LHCN-M2 (cell line): ENCODE data around the gene ATL1. TPM values are rescaled to one million over a fixed set of nuclear protein-coding genes. Genes with fewer than 3 reads are reported as not detected.

Experiments used
- DNase-seq: peaks from one replicate; pipeline ENCODE4 v3.0.0-alpha.2; 2012; ENCODE audit warnings: low read depth
- polyA plus RNA-seq: library from polyadenylated mRNA; unstranded; fragments of >200 nt; gene quantifications from one replicate; pipeline ENCODE4 v1.2.1, GENCODE V29; 2012; ENCODE audit warnings: missing spikeins
- total RNA-seq: library from RNA; depleted of rRNA; stranded (reverse); fragments of >200 nt; gene quantifications from 2 replicates; pipeline ENCODE4 v1.2.3, GENCODE V29; 2014; rRNA removed

ATL1 gene
- total RNA-seq: 12.7 and 14.9 TPM in 2 replicates
- 7.4 TPM for polyA plus RNA-seq

DNA sequence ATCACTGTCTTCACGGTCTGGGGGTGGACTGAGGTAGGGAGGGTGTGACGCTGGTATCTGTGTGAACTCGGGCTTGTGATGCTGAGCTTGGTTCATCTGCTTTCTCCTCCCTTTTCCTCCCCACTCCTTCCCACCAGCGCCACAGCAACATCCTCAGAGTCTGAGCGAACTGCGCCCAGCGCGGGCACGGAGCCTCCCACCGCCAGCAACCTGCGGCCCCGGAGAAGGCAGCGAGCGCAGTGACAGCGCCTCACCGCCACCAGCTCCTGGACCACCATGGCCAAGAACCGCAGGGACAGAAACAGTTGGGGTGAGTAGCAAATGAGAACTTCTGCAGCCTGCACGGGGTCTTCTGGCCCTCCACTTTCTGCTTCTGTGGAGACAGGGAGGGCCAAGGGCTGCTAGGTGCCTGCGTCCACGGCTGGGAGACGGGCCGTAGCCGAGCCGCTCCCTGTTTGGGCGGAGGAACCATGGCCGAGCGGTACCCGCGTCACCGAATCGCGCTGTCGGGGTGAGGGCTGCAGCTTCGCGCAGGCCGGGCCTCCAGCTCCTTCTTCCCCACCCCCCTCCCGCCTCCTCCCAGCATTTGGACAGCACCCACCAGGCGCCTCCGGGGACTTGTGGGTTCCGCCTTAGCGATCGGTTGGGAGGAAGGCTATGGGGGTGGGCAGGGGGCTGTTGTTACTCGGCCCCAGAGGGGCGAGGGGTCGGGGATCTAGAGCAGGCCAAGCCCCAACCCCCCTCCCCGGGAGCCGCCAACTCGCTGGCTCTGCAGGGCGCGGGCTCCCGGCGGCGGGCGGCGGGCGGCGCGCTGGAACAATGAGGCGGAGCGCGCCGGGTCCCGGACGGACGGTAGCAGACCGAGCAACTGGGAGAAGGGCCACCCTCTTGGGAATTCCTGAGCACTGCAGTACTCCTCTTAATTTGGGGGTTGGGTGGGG lies at the start of gene ATL1:
ATL1 (plus strand) TSS at position 156 of the 941 bp plus-strand sequence; CDS start at position 277, 121 bp downstream.
- DNase-seq: peak; percentile 79

- no peak for DNase-seq
Measured at GRCh38 chr14:50510157-50510556, 49.8 kb upstream of the ATL1 start.

GRCh38 chr14:50512463-50512862 lies 47.5 kb upstream of the ATL1 start:
- DNase-seq: no peak

GRCh38 chr14:50516091-50516490 lies 43.9 kb upstream of the ATL1 start:
- DNase-seq: no peak

DNA sequence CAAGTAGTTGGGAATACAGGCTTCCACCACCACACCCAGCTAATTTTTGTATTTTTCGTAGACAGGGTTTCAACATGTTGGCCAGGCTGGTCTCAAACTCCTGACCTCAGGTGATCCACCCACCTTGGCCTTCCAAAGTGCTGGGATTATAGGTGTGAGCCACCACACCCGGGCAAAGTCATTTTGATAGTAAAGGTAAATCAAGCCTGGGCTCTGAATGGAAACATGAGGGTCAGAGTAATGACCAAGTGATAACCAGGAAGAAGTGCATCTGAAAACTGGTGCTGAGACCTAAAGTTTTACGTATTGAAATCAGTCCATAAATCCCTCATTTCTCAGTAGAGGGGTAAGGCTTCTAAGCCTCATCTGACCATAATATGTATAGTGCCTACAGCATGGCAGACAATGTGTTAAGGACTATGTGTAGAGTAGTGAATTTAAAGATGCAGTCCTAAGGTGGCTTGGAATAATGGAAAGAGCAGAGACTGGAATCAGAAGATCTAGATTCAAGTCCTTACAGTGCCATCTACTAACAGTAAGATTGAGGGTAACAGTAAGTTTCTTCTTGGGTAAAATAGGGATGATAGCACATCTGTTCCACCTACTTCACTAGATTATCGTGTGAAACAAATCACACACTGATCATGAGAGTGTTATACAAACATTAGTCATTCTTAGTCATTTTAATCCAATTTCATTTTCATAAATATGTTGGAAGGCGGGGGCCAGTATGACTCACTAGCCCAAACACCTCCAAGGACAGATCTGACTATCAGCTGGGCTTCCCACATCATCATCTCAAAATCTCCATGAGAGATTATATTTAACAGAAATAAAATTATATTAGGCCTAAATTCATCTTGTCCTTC lies 38.8 kb upstream of the ATL1 start:
- DNase-seq: peak; percentile 93

DNA sequence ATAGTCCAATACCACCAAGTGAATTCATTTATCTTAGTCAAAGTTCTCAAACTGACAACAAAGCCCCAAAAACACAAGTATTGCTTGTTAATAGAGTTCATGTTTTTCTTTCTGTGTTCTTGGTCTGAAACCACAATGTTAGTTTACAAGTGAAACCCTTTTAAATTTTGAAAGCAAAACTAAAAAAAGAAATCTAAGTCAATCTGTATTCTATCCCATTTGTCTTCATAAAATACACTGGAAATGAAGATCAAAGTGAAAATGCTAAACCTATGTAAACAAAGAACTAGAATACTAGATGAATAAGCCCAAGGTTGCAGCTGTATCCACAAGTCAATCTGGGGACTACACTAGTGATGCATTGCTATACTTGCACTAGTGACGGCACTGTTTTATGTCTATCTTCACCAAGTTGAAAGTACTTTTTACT lies 38.0 kb upstream of the ATL1 start:
- DNase-seq: peak; percentile 66

DNA sequence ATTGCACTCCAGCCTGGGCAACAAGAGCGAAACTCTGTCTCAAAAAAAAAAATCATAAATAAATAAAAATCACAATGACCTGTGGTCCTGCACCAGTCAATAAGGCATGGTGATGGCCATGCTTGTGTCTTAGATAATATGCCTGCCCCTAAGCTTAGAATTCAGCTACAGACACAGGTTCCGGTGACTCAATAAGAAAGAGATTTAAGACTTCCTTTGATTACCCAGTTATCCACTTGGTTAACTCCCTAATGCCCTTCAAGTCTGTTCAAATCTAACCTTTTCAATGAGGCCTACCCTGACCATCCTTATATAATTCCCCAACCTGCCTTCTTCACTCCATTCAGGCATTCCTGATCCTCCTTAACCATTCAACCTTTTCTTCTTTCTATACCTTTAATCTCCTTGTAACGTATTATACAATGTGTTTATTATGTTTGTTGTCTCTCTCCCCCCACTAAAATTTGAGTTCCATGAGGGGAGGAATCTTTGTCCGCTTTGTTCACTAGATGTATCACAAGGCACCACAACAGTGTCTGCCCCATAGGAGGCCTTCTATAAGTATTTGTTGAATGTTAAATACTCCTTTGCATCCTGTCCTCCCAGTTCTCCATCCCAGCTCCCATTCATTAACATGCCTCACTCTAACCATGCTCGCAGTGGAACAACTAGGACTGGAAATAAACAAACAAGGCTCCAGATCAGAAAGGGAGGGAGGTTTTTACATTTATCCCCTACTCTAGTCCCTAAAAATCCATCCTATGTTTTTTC lies 36.5 kb upstream of the ATL1 start:
- DNase-seq: no peak

DNA sequence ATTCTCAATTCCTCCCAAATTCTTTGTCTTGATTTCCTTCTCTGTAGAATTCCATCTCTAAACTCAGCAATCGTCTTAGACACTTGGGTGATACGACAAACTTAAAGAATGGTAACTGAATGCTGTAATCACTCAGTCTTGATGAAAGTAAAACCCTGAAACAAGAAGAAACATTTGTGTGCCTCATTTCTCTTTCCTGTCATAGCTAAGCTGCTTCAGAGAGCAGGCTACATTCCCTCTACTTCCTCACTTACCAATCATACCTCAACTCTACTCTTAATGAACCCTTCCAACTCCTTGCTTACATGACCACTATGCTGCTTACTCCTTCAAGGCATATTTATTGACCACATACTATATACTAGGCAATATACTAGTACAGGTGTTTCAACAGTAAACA lies 35.9 kb upstream of the ATL1 start:
- DNase-seq: no peak

DNA sequence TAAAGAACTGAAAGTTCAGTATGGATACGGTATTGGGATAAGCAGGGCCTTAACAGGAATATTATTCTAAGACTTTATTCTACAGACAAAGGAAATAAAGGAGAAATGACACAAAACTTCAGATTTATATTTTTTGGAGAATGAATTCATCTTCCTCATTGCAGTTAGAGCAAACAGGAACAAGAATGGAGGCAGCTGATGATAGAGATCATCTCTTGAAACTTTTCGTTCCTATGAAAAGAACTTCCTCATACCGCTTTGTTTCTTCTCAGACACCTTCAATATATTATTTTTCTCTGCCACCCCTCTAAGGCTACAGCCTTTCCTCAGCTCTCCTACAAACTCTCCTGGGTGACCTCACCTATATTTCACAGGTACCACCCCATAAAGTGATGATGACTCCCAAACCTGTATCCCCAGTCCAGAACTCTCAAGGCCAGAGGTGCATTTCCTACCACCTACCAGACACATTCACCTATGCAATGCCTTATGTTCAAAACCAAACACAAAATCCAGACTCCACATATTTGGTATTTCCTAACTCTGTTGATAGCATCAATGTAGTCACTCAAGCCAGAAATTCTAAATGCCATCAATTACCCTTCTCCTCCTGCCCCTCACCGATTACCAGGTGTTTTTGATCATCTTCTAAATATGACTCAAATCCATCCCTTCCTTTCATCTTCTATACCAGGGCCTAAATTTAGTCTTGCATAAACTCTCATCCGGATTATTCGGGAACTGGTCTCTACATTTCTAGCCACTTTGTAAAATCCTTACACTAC lies 35.0 kb upstream of the ATL1 start:
- DNase-seq: no peak

DNA sequence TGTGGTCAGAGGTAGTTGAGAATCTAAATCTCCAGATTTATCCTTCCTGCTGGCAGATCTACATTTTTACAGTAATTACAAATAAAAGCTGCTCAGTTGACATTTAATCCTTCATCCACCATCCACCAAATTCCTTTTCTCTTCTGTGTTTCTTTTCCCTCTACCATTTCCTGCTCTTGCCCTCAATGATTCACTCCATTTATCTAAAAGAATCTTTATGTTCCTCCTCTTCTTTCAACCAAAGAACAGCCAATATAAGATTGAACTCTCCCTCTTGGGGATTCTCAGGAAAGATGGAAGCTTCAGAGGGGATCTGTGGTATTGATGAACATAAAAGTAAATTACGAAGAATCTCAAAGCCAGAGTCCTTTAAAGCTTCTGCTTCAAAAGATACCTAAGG lies 31.9 kb upstream of the ATL1 start:
- DNase-seq: peak; percentile 50

DNA sequence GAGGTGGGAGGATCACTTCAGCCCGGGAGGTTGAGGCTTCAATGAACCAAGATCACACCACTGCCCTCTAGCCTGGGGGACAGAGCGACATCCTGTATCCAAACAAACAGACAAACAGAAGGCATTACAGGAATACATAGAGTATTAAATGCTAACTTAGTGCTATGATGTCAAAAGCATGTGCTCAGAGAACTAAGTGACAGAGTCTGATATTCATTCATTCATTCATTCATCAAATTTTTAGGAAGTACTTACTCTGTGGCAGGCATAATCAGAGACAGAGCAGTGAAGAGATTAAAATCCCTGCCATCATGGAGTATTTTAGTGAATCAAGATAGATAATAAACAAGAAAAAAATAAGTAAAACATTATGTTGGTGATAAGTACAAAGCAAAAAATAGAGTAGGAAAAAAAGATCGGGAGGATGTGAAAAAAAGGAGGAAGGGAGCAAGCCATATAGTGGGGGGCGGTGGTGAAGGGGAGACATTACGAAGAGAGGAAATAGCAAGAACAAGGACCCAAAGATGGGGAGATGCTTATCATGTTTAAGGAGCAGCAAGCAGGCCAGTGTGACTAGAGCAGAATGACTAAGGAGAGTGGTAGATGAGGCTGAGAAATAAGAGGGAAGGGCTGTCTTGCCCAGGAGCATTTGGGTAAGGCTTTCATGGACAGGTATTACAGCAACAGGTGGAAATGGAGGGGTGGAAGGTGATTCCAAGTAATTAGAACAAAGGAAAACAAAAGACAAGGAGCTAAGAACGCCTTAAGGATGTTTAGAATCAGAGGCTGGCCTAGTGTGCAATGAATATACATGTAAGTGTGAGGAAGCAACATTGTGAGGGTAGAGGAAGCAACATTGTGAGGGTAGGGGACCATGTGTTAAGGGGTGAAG lies 30.4 kb upstream of the ATL1 start:
- no peak for DNase-seq

GRCh38 chr14:50530358-50530757 lies 29.6 kb upstream of the ATL1 start:
- DNase-seq: peak; percentile 41

DNA sequence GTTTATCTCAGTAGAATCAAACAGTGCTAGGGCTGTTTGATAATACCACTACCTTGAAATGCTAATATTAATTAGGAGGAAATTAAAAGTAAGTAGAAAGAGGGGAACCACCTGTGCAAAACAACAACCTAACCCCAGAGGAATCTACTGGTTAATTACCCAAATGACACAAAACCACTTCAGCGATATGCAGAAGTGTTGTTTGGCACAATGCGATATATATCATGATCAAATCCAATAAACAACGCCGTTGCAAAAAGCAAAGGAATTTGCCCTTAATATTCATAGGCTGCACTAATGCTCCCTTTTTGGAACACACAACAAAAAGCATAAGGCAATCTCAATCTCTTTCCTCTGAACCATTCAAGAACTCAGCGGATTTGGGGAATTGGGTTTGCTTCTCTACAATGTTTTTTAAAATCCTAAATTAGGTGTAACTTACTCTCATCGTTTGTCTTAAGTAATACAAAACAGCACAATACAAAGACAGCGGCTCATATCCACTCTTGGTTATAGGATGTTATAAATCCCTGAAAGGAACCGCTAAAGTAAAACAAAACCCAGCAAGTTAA lies 29.1 kb upstream of the ATL1 start:
- DNase-seq: no peak

GRCh38 chr14:50531595-50532501 lies 28.1 kb upstream of the ATL1 start:
- DNase-seq: peak; percentile 44

- DNase-seq: peak; percentile 88
Measured at GRCh38 chr14:50532502-50533240, 27.3 kb upstream of the ATL1 start, which contains the start of gene MAP4K5. MAP4K5 (minus strand) TSS chr14:50532569; CDS start chr14:50532049, 520 bp downstream.

DNA sequence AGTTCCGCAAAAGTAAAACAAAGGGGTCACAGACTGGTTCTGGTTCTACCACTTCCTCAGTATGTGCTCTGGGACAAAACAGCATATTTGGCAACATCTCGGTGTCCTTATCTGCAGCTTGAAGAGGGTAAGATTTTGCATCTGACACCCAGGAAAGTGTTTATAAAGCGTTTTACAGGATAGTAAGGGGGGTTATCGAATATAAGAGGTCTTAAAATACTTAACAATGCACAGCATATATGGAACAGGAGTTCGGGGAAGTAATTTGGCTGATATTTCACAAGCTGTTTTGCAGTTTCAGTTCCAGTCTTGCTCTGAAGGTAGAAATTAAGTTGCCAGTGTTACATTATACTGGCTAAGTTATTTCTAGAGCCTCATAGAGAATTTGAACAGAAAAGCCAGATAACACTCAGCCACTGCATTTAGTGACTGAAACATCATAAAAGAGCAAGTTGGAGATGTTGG lies 26.7 kb upstream of the ATL1 start:
- no peak for DNase-seq

- peak; percentile 35 for DNase-seq
Measured at GRCh38 chr14:50533806-50534205, 26.1 kb upstream of the ATL1 start.
